ENCODE measurements around the gene CLDN34.

Gene CLDN34

GRCh38 chrX:9966775-9967408, at the start of gene CLDN34:
CLDN34 (plus strand) TSS chrX:9967358; CDS start chrX:9967358, 0 bp downstream.
- no peak for DNase-seq (ENCODE audit: low read depth in 3 of 3, low spot score in 1 of 3)

- DNase-seq (ENCODE audit: low read depth in 3 of 3, low spot score in 1 of 3): no peak
Observed at GRCh38 chrX:9917861-9918260, 49.3 kb upstream of the CLDN34 start.

GRCh38 chrX:9919632-9920172, 47.5 kb upstream of the CLDN34 start:
- no peak for DNase-seq (ENCODE audit: low read depth in 3 of 3, low spot score in 1 of 3)

GRCh38 chrX:9921407-9921806, 45.8 kb upstream of the CLDN34 start:
- no peak for DNase-seq (ENCODE audit: low read depth in 3 of 3, low spot score in 1 of 3)

GRCh38 chrX:9923357-9923756, 43.8 kb upstream of the CLDN34 start:
- no peak for DNase-seq (ENCODE audit: low read depth in 3 of 3, low spot score in 1 of 3)

- DNase-seq (ENCODE audit: low read depth in 3 of 3, low spot score in 1 of 3): no peak
Observed at GRCh38 chrX:9926002-9926401, 41.2 kb upstream of the CLDN34 start.

GRCh38 chrX:9927698-9928482, 39.3 kb upstream of the CLDN34 start:
- DNase-seq (ENCODE audit: low read depth in 3 of 3, low spot score in 1 of 3): no peak

- DNase-seq (ENCODE audit: low read depth in 3 of 3, low spot score in 1 of 3): no peak
Observed at GRCh38 chrX:9935436-9935835, 31.7 kb upstream of the CLDN34 start.

- no peak for DNase-seq (ENCODE audit: low read depth in 3 of 3, low spot score in 1 of 3)
Observed at GRCh38 chrX:9937761-9938160, 29.4 kb upstream of the CLDN34 start.

- no peak for DNase-seq (ENCODE audit: low read depth in 3 of 3, low spot score in 1 of 3)
Observed at GRCh38 chrX:9938516-9938915, 28.6 kb upstream of the CLDN34 start.

- DNase-seq (ENCODE audit: low read depth in 3 of 3, low spot score in 1 of 3): no peak
Observed at GRCh38 chrX:9940421-9940820, 26.7 kb upstream of the CLDN34 start.

- DNase-seq (ENCODE audit: low read depth in 3 of 3, low spot score in 1 of 3): peak in 1 of 3 donors; percentile 17
Observed at GRCh38 chrX:9942086-9942485, 25.1 kb upstream of the CLDN34 start.

- DNase-seq (ENCODE audit: low read depth in 3 of 3, low spot score in 1 of 3): no peak
Observed at GRCh38 chrX:9943420-9943819, 23.7 kb upstream of the CLDN34 start.

GRCh38 chrX:9947131-9947794, 19.9 kb upstream of the CLDN34 start:
- no peak for DNase-seq (ENCODE audit: low read depth in 3 of 3, low spot score in 1 of 3)

GRCh38 chrX:9948406-9948805, 18.8 kb upstream of the CLDN34 start:
- no peak for DNase-seq (ENCODE audit: low read depth in 3 of 3, low spot score in 1 of 3)

GRCh38 chrX:9952300-9952699, 14.9 kb upstream of the CLDN34 start:
- DNase-seq (ENCODE audit: low read depth in 3 of 3, low spot score in 1 of 3): no peak

GRCh38 chrX:9953396-9953795, 13.8 kb upstream of the CLDN34 start:
- no peak for DNase-seq (ENCODE audit: low read depth in 3 of 3, low spot score in 1 of 3)

GRCh38 chrX:9955506-9955905, 11.7 kb upstream of the CLDN34 start:
- DNase-seq (ENCODE audit: low read depth in 3 of 3, low spot score in 1 of 3): no peak

GRCh38 chrX:9957743-9958142, 9.4 kb upstream of the CLDN34 start:
- DNase-seq (ENCODE audit: low read depth in 3 of 3, low spot score in 1 of 3): no peak

GRCh38 chrX:9958183-9958582, 9.0 kb upstream of the CLDN34 start:
- no peak for DNase-seq (ENCODE audit: low read depth in 3 of 3, low spot score in 1 of 3)

GRCh38 chrX:9961750-9962149, 5.4 kb upstream of the CLDN34 start:
- DNase-seq (ENCODE audit: low read depth in 3 of 3, low spot score in 1 of 3): no peak

- DNase-seq (ENCODE audit: low read depth in 3 of 3, low spot score in 1 of 3): no peak
Observed at GRCh38 chrX:9977635-9978034, 10.5 kb downstream of the CLDN34 start.

All from stimulated activated CD4-positive, alpha-beta T cell treated with anti-CD3 and anti-CD28 coated beads, TNF-alpha, amount 100 ng/mL, for 1 hour (primary cell).